ENCODE data around the gene CENPB. TPM values are rescaled to one million over a fixed set of nuclear protein-coding genes. Genes with fewer than 3 reads are reported as not detected.
A peak's percentile ranks its signal among the peaks of the same experiment; 100 is the strongest.
"Not testable (repeated sequence)": the region's sequence is repeated elsewhere in the genome, so short reads cannot be mapped to it uniquely, and the experiment has no call there.

The CENPB gene
- total RNA-seq = 10 to 100 TPM; 57.0 to 81.4 (median 66.4) TPM

GRCh38 chr20:3786665-3787323 lies at the start of gene CENPB:
CENPB (minus strand) TSS chr20:3786740; CDS start chr20:3786483, 257 bp downstream.
- H3K4me3 ChIP-seq = peak within 1 kb of the TSS; percentile 66
- H3K9me3 ChIP-seq = no peaks in the 10 kb centered on the region
- H3K4me1 ChIP-seq = peaks cover 60% of the 10 kb centered on the region
- TF ChIP-seq CTCF (IDR thresholded peaks at IDR 0.05) = peak; percentile 67 to 93
- peak in 1 of 3 donors; percentile 43 for TF ChIP-seq POLR2AphosphoS5 (IDR thresholded peaks at IDR 0.05)
- no peak for TF ChIP-seq POLR2A (IDR thresholded peaks at IDR 0.05)
- TF ChIP-seq EP300 (IDR thresholded peaks at IDR 0.05) = no peak
- H3K36me3 ChIP-seq = peaks cover 3% of the 10 kb centered on the region
- peak; percentile 91 to 94 for DNase-seq (ENCODE audit: low spot score in 2 of 2)
- peak within 1 kb of the TSS; percentile 86 for H3K27ac ChIP-seq
- H3K27me3 ChIP-seq = no peaks in the 10 kb centered on the region
- 2% methylated on average over 29 of the region's 70 CpGs for WGBS

GRCh38 chr20:3836132-3836531 lies 49.6 kb upstream of the CENPB start:
- WGBS = 95% methylated on average over 4 of the region's 4 CpGs
- H3K9me3 ChIP-seq = no peaks in the 10 kb centered on the region
- peaks cover 2% of the 10 kb centered on the region for H3K36me3 ChIP-seq
- no peak for DNase-seq (ENCODE audit: low spot score in 2 of 2)
- no peak overlapping the region for H3K27ac ChIP-seq
- no peak overlapping the region for H3K4me3 ChIP-seq
- TF ChIP-seq CTCF (IDR thresholded peaks at IDR 0.05) = no peak
- H3K27me3 ChIP-seq = no peaks in the 10 kb centered on the region
- no peaks in the 10 kb centered on the region for H3K4me1 ChIP-seq

GRCh38 chr20:3829891-3830290 lies 43.4 kb upstream of the CENPB start:
- WGBS = 99% methylated on average over 5 of the region's 5 CpGs
- H3K27ac ChIP-seq; H3K27me3 ChIP-seq; H3K4me1 ChIP-seq; H3K9me3 ChIP-seq; H3K4me3 ChIP-seq; DNase-seq (ENCODE audit: low spot score in 2 of 2): not testable (repeated sequence)
- peaks cover 32% of the 10 kb centered on the region for H3K36me3 ChIP-seq

- H3K4me3 ChIP-seq = no peak overlapping the region
- H3K27ac ChIP-seq = no peak overlapping the region
- no peaks in the 10 kb centered on the region for H3K9me3 ChIP-seq
- no peaks in the 10 kb centered on the region for H3K4me1 ChIP-seq
- TF ChIP-seq POLR2AphosphoS5 (IDR thresholded peaks at IDR 0.05) (no peak), POLR2A (IDR thresholded peaks at IDR 0.05) (no peak), EP300 (IDR thresholded peaks at IDR 0.05) (no peak), CTCF (IDR thresholded peaks at IDR 0.05) (no peak)
- WGBS = 91% methylated on average over 3 of the region's 3 CpGs
- no peak for DNase-seq (ENCODE audit: low spot score in 2 of 2)
- peaks cover 43% of the 10 kb centered on the region for H3K36me3 ChIP-seq
- no peaks in the 10 kb centered on the region for H3K27me3 ChIP-seq
Measured at GRCh38 chr20:3828798-3829197, 42.3 kb upstream of the CENPB start.

GRCh38 chr20:3826420-3826819 lies 39.9 kb upstream of the CENPB start:
- peaks cover 58% of the 10 kb centered on the region for H3K36me3 ChIP-seq
- WGBS = 86% methylated on average over 4 of the region's 4 CpGs
- H3K27me3 ChIP-seq = no peaks in the 10 kb centered on the region
- H3K4me1 ChIP-seq = peaks cover 5% of the 10 kb centered on the region
- H3K4me3 ChIP-seq = no peak overlapping the region
- no peaks in the 10 kb centered on the region for H3K9me3 ChIP-seq
- DNase-seq (ENCODE audit: low spot score in 2 of 2) = no peak
- TF ChIP-seq POLR2AphosphoS5 (IDR thresholded peaks at IDR 0.05) (no peak), POLR2A (IDR thresholded peaks at IDR 0.05) (no peak), EP300 (IDR thresholded peaks at IDR 0.05) (no peak), CTCF (IDR thresholded peaks at IDR 0.05) (no peak)
- H3K27ac ChIP-seq = no peak overlapping the region

- no peaks in the 10 kb centered on the region for H3K27me3 ChIP-seq
- no peak for DNase-seq (ENCODE audit: low spot score in 2 of 2)
- H3K9me3 ChIP-seq = no peaks in the 10 kb centered on the region
- peaks cover 11% of the 10 kb centered on the region for H3K4me1 ChIP-seq
- TF ChIP-seq CTCF (IDR thresholded peaks at IDR 0.05) (no peak), POLR2AphosphoS5 (IDR thresholded peaks at IDR 0.05) (no peak), EP300 (IDR thresholded peaks at IDR 0.05) (no peak), POLR2A (IDR thresholded peaks at IDR 0.05) (no peak)
- no peak overlapping the region for H3K4me3 ChIP-seq
- no peak overlapping the region for H3K27ac ChIP-seq
- peaks cover 58% of the 10 kb centered on the region for H3K36me3 ChIP-seq
- WGBS = 84% methylated on average over 7 of the region's 7 CpGs
Measured at GRCh38 chr20:3825526-3825925, 39.0 kb upstream of the CENPB start.
